ENCODE results near the gene CACNA1A.

CACNA1A gene

DNA sequence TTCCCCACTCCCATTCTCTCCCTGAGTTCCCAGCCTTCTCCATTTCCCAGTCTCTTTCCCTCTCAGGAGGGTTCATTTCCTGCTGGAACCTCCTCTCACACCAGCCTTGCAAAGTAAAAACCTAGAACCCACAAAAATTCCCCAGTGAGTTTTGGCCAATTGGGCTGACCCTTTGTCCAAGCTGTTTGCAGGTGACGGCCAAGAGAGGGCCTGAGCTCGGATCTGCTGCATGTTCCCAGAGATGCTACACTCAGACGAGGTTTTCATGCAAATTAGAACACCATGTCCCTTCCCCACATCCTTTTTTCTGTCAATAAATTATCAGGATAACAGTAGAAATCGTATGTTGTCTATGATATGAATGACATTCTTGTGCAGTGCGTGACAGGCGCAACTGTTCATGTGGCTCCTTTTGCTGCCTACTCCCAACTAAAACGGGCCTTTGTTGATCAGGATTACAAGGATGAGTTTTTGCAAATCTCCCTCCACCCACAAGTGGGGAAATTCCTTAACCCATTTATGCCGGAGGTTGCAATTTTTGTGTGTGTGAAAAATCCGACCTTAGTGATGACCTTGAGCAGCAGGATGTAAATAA, 149.5 kb downstream of the CACNA1A start:
- DNase-seq = no peak

DNA sequence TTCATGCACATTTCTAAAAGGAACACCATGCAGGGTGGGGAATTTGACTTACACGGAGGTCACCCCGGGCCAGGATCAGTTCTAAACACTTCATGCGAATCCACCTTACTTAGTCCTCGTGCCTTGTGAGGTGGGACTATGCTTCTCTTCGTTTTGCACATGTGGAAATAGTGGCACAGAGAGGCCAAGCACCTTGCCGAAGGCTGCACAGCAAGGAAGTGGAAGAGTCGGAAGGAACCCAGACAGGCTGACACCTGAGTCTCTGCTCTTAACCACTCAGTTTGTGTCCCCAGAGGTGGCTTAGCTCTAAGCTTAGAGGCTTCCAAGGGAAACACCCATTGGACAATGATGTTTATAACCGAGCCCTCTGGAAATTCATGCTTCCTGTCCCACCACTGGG, 150.1 kb downstream of the CACNA1A start:
- no peak for DNase-seq

DNA sequence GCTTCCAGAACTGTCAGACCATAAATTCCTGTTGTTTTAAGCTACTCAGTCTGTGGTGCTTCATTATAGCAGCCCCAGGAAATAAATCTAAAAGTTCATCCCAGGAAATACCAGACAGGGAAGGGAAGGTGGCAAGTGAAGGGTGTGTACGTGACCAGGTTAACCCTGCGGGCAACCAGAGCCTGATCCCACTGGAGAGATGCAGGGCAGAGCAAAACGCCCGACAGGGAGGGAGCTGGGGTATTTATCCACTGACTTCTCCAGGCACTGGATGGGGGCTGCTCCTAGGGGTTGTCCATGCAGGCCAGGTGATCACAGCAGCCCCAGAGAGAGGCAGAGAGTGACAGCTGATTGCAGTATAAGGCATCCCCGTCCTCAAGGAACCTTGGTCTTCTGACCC, 150.9 kb downstream of the CACNA1A start:
- no peak for DNase-seq

DNA sequence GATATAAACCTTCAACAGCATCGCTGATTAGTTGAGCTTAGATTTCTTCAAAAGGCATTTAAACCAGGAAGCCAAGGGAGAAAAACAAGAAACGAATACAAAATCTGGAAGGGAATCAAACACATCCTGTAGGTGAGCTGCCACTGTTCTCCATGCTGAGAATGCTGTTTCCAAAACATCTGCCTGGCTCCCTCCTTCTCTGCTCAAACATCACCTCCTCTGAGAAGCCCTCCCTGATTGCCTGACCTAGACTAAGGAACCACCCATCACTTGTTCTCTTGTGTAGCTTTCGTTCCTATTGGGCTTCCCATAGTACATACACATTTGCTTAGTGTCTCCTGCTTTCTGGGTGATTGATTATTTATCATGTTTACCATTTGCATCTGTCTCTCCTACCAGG, 152.7 kb downstream of the CACNA1A start:
- no peak for DNase-seq

DNA sequence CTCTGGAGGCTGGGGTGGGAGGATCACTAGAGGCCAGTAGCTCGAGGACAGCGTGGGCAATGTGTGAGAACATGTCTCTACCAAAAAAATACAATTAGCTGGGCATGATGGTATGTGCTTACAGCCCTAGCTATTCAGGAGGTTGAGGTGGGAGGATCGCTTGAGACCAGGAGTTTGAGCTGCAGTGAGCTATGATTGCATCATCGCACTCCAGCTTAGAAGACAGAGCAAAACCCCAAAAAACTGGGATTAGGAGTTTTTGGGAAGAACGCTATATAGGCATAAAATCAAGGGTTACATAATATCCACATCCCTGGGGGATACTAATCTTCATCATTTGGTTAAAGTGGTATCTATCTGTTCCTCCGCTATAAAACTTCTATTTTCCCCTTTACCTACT, 155.5 kb downstream of the CACNA1A start:
- no peak for DNase-seq

DNA sequence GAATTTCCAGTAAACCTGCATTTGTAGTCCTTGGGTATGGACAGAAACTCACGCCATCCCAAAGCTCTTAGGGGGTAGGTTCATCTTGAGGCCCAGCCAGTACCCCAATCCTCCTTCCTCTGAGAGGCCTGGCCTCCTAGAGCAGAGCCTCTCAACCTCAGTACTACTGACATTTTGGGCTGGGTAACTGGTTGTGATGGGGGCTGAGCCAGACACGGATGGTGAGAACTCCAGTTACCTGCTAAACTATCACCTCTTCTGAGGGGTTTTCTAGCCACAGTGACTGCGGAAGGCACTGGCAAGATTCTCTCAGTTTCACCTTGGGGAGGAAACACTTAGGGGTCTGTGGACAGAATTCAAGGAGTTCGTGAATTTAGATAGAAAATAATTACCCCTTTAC, 156.2 kb downstream of the CACNA1A start:
- DNase-seq = no peak

DNA sequence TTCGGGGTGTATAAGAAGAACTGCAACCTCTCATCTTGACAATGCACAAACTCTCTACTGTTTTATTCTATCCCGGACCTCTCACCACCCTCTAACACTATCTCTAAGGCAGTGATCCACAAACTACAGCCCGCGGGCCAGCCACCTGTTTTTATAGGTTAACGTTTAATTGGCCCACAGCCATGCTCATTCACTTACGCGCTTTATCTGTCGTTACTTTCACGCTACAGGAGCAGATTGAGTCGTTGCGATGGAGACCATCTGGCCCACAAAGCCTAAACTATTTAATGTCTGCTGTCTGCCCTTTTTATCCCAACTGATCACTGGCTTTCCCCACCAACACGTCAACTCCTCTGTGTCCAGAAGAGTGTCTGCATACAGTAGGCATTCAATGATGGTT, 158.9 kb downstream of the CACNA1A start:
- no peak for DNase-seq

DNA sequence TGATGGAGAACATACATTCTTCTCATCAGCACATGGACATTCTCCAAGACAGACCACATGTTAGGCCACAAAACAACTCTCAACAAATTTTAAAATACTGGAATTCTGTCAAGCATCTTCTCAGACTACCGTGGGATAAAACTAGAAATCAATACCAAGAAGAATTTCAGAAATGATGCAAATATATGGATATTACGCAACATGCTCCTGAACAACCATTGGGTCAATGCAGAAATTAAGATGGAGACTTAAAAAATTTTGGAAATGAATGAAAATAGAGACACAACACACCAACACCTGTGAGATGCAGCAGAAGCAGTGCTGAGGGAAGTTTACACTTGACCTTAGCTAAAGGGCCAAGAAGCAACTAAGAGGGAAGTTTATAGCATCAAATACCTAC, 162.8 kb downstream of the CACNA1A start:
- no peak for DNase-seq

DNA sequence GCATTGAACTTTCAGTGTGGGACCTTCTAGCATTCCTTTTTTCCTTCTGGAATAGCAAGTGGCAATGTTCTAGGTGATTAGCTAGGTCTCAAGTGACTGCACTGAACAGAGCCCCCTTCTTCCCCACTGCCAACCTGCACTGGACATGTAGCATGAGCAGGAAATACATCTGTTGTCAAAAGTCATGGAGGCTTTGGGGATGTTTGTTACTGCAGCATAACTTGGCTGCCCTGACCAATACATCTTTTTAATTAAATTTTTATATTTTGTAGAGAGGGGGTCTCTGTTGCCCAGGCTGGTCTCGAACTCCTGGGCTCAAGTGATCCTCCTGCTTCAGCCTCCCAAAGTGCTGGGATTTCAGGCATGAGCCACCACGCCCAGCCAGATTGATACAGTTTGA, 163.6 kb downstream of the CACNA1A start:
- DNase-seq = no peak

DNA sequence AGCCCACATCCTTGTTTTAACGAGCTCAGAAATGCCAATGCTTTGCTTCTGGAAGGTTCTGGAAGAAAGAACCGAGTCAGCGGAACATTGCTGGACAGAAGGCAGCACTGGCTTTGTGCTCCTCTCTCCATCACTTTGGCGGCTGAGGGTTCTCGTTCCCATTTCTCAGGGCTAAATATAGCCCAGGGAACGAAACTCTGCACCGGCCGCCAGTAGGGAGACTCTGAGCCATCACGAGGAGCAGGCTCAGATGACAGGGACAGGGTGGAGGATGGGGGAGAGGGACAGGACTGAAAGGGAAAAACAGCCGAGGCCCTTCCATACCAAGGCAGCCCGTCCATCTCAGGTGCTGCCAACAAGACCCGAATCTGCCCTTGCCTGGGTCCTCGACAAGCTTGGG, 166.4 kb downstream of the CACNA1A start:
- no peak for DNase-seq

DNA sequence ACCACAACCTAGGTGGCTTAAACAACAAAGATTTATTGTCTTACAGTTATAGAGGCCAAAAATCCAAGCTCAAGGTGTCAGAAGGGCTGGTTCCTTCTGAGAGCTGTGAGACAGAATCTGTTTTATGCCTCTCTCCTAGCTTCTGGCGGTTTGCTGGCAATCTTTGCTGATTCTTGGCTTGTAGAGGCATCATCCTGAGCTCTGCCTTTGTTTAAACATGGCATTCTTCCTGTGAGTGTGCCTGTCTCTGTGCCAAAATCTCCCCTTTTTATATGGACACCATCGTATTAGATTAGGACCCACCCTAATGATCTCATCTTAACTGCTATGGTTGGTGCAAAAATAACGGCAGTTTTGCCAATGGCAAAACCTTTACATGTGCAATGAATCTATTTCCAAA, 169.1 kb downstream of the CACNA1A start:
- DNase-seq = no peak

DNA sequence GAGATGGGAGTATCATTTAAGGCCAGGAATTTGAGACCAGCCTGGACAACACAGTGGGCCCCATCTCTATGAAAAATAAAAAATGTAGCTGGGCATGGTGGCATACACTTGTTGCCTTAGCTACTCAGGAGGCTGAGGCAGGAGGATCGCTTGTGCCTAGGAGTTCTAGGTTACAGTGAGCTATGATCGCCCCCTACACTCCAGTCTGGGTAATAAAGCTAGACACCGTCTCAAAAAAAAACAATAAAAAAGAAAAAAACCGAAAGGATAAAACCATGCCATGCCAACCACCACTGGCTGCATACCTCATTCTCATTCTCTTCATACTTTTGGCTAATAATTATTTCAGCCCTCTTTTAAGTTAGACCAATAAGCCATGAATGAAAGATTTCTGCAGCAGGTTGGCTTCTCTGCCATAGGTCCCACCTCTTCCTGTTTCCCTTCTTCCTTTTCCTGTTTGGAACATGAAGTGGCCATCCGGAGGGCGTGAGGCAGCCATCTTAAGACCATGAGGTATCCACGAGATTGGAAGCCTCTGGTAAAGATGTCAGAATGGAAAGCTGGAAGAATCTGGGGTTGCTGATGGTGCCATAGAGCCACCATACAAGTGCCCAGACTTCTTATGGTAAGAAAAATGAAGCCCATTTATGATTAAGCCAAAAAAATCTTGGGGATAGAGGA, 171.3 kb downstream of the CACNA1A start:
- no peak for DNase-seq

DNA sequence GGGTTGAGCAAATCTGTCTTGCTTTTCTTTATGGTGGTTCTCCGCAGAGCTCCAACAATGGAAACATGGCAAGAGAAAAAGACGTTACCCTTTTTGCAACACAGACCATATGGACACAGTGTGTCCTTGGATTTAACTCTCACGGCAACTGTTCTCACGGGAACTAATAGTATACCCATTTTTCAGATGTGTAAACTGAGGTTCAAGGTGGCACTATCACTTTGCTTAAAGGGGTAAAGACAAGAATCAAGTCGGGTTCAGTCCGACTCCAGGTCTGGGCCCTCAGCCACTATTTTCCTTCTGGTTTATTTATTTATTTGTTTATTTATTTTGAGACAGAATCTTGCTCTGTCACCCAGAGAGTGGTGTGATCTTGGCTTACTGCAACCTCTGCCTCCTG, 176.0 kb downstream of the CACNA1A start:
- no peak for DNase-seq

DNA sequence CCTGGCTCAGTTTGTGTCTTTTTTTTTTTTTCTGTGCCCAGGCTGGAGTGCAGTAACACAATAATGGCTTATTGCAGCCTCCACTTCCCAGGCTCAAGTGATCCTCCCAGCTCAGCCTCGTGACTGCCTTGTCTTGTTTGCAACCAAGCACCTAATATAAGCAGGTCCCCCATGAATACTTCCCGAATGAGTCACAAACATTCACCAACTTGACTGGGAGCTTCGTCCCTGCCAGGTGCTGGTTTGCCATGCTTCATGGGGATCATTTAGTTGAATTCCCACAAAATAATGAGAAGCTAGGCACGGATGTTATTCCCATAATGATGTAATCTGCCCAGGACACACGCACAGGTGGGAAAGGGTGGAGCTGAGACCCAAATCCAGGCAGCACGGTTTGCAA, 176.5 kb downstream of the CACNA1A start:
- DNase-seq = no peak

DNA sequence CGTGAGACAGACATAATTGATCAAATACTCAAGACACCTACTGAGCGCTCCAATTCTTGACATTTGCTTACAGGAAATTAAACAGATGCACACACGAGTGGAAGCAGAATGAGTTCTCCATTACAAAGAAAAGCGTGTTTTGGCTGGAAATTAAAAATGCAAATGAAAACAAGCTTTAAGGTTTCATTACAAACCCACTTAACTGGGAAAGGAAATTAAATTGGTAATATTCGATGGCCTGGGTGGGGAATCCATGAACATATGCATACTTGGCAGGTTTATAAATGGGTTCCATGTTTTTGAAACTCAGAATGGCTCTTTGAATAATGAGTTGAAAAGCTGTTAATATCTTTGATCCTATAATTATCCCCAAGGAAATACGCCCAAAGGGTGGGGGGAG, 178.0 kb downstream of the CACNA1A start:
- DNase-seq = no peak

DNA sequence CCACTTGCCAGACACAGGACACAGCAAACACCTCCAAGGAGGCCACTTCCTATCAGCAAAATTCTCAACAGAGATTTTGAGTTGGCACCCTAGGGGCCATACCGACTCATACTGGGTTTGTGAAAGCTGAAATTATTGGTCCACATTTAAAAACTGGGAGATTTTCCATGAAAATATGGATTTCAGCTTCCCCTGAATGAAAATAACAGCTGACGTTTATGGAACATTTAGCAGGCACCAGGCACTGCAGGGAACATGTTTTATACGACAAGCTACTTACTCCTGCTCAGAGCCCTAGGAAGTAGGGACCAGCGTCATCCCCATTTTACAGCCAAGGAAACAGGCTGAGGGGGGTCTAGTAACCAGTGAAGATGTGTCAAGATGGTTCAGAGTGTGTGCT, 186.8 kb downstream of the CACNA1A start:
- DNase-seq = no peak

DNA sequence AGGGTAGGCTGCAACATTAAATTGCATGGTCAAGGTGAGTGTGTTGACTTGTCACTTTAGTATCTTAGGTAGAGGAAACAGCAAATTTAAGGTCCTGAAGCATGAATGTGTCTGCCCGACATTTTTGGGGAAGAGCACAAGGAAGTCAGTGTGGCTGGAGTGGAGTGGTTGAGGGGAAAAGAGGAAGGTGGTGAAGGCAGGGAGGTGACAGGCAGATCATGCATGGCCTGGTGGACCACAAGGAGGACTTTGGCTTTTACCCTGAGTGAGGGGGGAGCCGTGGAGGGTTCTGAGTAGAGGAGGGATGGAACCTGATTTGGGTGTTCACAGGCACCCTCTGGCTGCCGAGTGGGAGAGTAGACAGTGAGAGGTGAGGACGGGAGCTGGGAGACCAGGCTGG, 188.1 kb downstream of the CACNA1A start:
- DNase-seq = no peak

DNA sequence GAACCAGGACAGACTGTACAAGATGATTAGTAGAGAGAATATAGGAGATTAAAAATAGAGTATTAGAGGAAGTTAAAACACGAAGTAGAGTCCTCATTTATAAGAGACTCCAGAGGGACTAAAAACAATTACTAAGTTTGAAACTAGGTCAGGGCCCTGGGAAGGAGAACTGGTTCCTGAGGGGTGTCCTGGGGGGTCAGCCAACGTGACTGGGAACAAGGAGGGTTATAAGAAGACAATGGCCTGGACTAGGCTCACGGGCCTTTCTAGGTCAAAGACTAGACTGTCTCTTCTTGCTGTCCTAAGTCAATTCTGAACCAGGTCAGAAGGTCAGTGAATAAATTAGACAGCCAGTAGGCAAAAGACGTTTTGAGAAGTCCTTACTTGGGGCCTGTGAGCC, 190.8 kb downstream of the CACNA1A start:
- no peak for DNase-seq

DNA sequence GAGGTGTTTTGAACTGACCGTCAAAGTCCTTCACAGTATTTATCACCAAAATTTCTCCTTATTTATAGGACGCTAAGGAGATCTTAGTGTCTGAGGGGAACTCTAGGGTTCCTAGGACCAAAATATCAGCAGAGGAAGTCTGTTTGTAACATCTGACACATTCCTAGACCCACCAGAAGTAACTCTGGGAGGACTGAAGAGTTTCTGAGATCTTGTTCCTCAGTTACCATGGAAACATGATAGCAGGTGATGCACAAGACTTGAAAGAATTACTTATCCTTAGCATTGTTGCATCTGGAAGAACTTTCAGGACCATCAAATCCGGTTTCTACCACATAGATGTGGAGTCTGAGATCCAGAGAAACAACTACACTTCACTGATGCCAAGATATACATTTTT, 191.5 kb downstream of the CACNA1A start:
- no peak for DNase-seq

DNA sequence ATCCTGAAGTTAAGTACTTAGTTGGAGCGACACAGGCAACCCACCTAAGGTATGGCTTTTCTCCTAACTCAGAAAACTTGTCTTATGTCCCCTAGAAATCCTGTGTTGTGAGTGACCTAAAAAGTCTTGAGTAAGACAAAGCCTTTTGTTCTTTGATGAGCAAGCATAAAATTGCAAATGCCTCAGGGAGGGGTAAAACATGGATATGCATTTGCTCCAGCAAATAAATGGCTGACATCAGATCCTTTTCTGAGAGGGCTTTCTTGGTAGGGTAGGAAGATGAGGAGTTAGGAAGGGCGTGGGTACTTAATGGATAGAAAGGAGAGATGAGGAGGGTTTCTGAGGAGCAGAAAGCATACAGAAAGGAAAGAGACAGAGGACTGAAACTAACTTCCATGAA, 192.4 kb downstream of the CACNA1A start:
- DNase-seq = no peak

DNA sequence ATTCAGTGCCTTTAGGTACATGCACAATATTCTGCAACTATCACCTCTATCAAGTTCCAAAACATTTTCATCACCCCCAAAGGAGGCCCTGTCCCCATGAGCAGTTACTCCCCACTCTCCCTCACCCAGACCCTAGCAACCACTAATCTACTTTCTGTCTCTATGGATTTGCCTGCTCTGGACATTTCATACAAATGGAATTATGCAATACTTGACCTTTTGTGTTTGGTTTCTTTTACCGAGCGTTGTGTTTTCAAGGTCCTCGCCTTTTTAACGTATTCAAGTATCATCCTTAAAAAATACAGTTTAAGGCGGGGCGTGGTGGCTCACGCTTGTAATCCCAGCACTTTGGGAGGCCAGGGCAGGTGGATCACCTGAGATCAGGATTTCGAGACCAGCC, 196.4 kb downstream of the CACNA1A start:
- no peak for DNase-seq

DNA sequence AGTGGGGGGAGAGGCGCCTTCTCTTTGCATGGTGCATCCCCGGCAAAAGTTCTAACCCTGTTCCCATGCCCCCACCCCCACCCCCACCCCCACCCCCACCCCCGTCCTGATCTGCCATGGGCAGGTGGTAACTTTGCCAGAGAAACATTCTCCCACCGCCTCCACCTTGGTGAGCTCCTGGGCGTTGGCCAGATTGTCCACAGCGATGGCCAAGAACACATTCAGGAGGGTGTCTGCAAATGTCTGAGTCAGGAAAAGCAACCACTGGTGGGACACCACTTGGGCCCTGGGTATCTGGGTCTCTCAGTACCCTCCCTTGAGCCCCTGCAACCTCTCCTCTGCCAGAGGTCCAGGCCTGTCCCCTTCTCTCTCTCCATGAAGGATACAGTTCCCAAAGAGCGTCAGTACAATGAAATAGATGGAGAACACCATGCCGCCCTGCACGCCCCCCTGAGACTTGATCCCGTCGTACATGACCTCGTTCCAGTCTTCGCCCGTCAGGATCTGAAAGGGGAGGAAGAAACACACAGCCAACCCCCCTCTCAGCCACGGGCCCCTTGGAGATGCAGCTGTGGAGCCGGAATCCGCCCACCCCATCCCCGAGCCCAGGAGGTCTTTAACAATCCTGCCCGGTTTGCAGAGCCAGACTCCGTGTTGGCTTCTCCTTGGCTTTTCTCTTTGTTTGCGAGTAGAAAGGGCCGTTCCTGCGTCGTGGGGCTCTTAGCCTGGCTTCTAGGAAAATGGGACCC, 202.7 kb downstream of the CACNA1A start:
- no peak for DNase-seq

DNA sequence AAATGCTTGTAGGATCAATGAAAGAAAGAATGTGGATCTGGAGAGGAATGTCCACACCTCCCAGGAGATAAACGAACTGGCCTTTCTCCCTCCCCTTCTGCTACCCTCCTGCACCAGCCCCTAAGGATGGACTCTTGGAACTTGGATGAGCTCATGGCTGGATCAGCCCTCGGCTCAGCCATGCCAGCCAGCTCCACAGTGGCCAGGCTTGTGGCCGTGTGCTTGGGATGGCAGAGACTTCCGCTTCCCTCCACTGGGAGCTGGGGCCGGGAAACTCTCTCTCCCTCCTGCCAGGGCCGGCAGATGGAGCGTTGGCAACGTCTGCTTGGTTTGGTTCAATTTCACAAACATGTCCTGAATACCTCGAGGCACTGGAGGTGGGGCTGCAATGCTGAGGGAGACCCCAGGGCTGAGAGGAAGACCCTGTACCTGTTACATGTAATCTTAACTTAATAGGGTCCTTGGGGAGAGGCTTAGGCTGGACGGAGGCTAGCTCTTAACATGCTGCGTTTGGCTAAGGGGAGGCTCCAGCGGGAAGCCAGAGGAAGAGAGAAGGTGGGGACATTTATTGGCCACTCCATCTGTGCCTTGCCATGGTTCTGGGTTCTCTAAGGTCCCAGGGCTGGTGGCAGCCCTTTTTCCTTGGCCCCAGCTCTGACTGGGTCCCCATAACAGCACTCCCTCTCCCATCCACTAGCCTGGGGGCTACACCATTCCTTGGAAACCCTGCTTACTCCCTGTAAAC, 203.6 kb downstream of the CACNA1A start:
- DNase-seq = no peak
